HG03558 (cell line): ENCODE data around the gene DLG2.
A peak's percentile ranks its signal among the peaks of the same experiment; 100 is the strongest.
"Not testable (repeated sequence)": the region's sequence is repeated elsewhere in the genome, so short reads cannot be mapped to it uniquely, and the experiment has no call there.

Experiments
- ATAC-seq: cut with Tn5 transposase; IDR thresholded peaks from one replicate; pipeline ENCODE4 v1.9.1; 2021; ENCODE audit warnings: moderate number of reproducible peaks; ENCODE audit not compliant: unreplicated experiment; ENCODE audit errors: extremely low read depth

Gene DLG2

GRCh38 chr11:85355921-85356320, 271.2 kb downstream of the DLG2 start:
- no peak for ATAC-seq

- ATAC-seq = not testable (repeated sequence)
Observed at GRCh38 chr11:85349539-85349938, 277.6 kb downstream of the DLG2 start.

GRCh38 chr11:85348945-85349344, 278.2 kb downstream of the DLG2 start:
- ATAC-seq = no peak

GRCh38 chr11:85347291-85347690, 279.9 kb downstream of the DLG2 start:
- no peak for ATAC-seq

- no peak for ATAC-seq
Observed at GRCh38 chr11:85346484-85346883, 280.7 kb downstream of the DLG2 start.

GRCh38 chr11:85340846-85341245, 286.3 kb downstream of the DLG2 start:
- not testable (repeated sequence) for ATAC-seq

GRCh38 chr11:85318573-85318972, 308.6 kb downstream of the DLG2 start:
- no peak for ATAC-seq

GRCh38 chr11:85316967-85317366, 310.2 kb downstream of the DLG2 start:
- peak; percentile 98 for ATAC-seq

GRCh38 chr11:85313741-85314140, 313.4 kb downstream of the DLG2 start:
- no peak for ATAC-seq

- no peak for ATAC-seq
Observed at GRCh38 chr11:85310479-85310878, 316.7 kb downstream of the DLG2 start.

GRCh38 chr11:85307366-85307765, 319.8 kb downstream of the DLG2 start:
- no peak for ATAC-seq

- no peak for ATAC-seq
Observed at GRCh38 chr11:85301895-85302678, 325.1 kb downstream of the DLG2 start.

- no peak for ATAC-seq
Observed at GRCh38 chr11:85299258-85299942, 327.7 kb downstream of the DLG2 start.

- ATAC-seq = no peak
Observed at GRCh38 chr11:85295694-85296271, 331.4 kb downstream of the DLG2 start.

- no peak for ATAC-seq
Observed at GRCh38 chr11:85281550-85281949, 345.6 kb downstream of the DLG2 start.

GRCh38 chr11:85279267-85279666, 347.9 kb downstream of the DLG2 start:
- ATAC-seq = no peak

GRCh38 chr11:85277693-85278092, 349.5 kb downstream of the DLG2 start:
- no peak for ATAC-seq

- ATAC-seq = no peak
Observed at GRCh38 chr11:85276332-85276731, 350.8 kb downstream of the DLG2 start.

- not testable (repeated sequence) for ATAC-seq
Observed at GRCh38 chr11:85270315-85270714, 356.8 kb downstream of the DLG2 start.

- no peak for ATAC-seq
Observed at GRCh38 chr11:85269109-85269508, 358.0 kb downstream of the DLG2 start.

GRCh38 chr11:85266646-85267045, 360.5 kb downstream of the DLG2 start:
- no peak for ATAC-seq
